HT-29 (cell line): ENCODE measurements around the gene ADAM10. TPM values are rescaled to one million over a fixed set of nuclear protein-coding genes. Genes with fewer than 3 reads are reported as not detected.
"Not testable (repeated sequence)": the region's sequence is repeated elsewhere in the genome, so short reads cannot be mapped to it uniquely, and the experiment has no call there.

Experiments used
- DNase-seq: peaks from one replicate; pipeline ENCODE4 v3.0.0-alpha.2; 2015; ENCODE audit warnings: low spot score
- total RNA-seq: library from RNA; depleted of rRNA; stranded (reverse); fragments of >200 nt; shearing (Covaris generic); gene quantifications from 2 replicates; pipeline ENCODE4 v1.2.3, GENCODE V29; 2014

Gene ADAM10
- total RNA-seq, 1 experiment from 2014 or later = 138 TPM

- DNase-seq = no peak
These were observed 70.8 kb downstream of the ADAM10 start for GRCh38 chr15:58678683-58679082.

GRCh38 chr15:58677426-58677825, 72.1 kb downstream of the ADAM10 start:
- DNase-seq = no peak

- DNase-seq = no peak
These were observed 72.7 kb downstream of the ADAM10 start for GRCh38 chr15:58676766-58677165.

- DNase-seq = no peak
These were observed 78.3 kb downstream of the ADAM10 start for GRCh38 chr15:58671186-58671585.

GRCh38 chr15:58669108-58669507, 80.4 kb downstream of the ADAM10 start:
- no peak for DNase-seq

- no peak for DNase-seq
These were observed 82.5 kb downstream of the ADAM10 start for GRCh38 chr15:58666957-58667356.

- DNase-seq = no peak
These were observed 83.8 kb downstream of the ADAM10 start for GRCh38 chr15:58665672-58666071.

- no peak for DNase-seq
These were observed 99.4 kb downstream of the ADAM10 start for GRCh38 chr15:58650102-58650501.

- no peak for DNase-seq
These were observed 100.3 kb downstream of the ADAM10 start for GRCh38 chr15:58649175-58649574.

GRCh38 chr15:58643996-58644395, 105.5 kb downstream of the ADAM10 start:
- no peak for DNase-seq

GRCh38 chr15:58641660-58642059, 107.8 kb downstream of the ADAM10 start:
- DNase-seq = no peak

GRCh38 chr15:58639992-58640391, 109.5 kb downstream of the ADAM10 start:
- DNase-seq = no peak

- no peak for DNase-seq
These were observed 110.3 kb downstream of the ADAM10 start for GRCh38 chr15:58639002-58639756.

GRCh38 chr15:58632789-58633188, 116.7 kb downstream of the ADAM10 start:
- no peak for DNase-seq

- DNase-seq = no peak
These were observed 118.2 kb downstream of the ADAM10 start for GRCh38 chr15:58631319-58631718.

- DNase-seq = no peak
These were observed 119.9 kb downstream of the ADAM10 start for GRCh38 chr15:58629625-58630024.

- no peak for DNase-seq
These were observed 121.1 kb downstream of the ADAM10 start for GRCh38 chr15:58628206-58628947.

- no peak for DNase-seq
These were observed 121.8 kb downstream of the ADAM10 start for GRCh38 chr15:58627701-58628100.

GRCh38 chr15:58627046-58627445, 122.5 kb downstream of the ADAM10 start:
- no peak for DNase-seq

- no peak for DNase-seq
These were observed 123.1 kb downstream of the ADAM10 start for GRCh38 chr15:58626378-58626777.

GRCh38 chr15:58622877-58623276, 126.6 kb downstream of the ADAM10 start:
- no peak for DNase-seq

- DNase-seq = not testable (repeated sequence)
These were observed 129.2 kb downstream of the ADAM10 start for GRCh38 chr15:58620268-58620667.

- no peak for DNase-seq
These were observed 133.3 kb downstream of the ADAM10 start for GRCh38 chr15:58616171-58616570.
